Activated CD4-positive, alpha-beta T cell treated with anti-CD3 and anti-CD28 coated beads for 36 hours (primary cell): ENCODE measurements around the gene ZNHIT2. TPM values are rescaled to one million over a fixed set of nuclear protein-coding genes. Genes with fewer than 3 reads are reported as not detected.
"Not testable (repeated sequence)": the region's sequence is repeated elsewhere in the genome, so short reads cannot be mapped to it uniquely, and the experiment has no call there.

Experiments used
- ATAC-seq: fragments of 200-7000 bp; cut with Tn5 transposase; one replicate; pipeline ENCODE4 v1.10.0; 2021; ENCODE audit warnings: mild to moderate bottlenecking, moderate library complexity
- CTCF ChIA-PET: fragments of 350-600 bp; sonication (Branson Sonifier 250); formaldehyde crosslinking; loops from one replicate; lab custom pipeline; 2021; ENCODE audit warnings: antibody characterized with exemption; lab: Charles Lee
- POLR2A ChIA-PET: fragments of 350-600 bp; sonication (Branson Sonifier 250); formaldehyde crosslinking; loops from one replicate; lab custom pipeline; 2021; ENCODE audit warnings: antibody characterized with exemption, inconsistent platforms; lab: Charles Lee
- DNase-seq: peaks from one replicate; pipeline ENCODE4 v3.0.0-alpha.2; 2020
- H3K27ac Mint-ChIP-seq: one replicate; pipeline ENCODE4 v1.8.0; 2021; ENCODE audit warnings: mixed read lengths
- H3K27me3 Mint-ChIP-seq: one replicate; pipeline ENCODE4 v1.8.0; 2021; ENCODE audit warnings: mixed read lengths
- H3K36me3 Mint-ChIP-seq: one replicate; pipeline ENCODE4 v1.8.0; 2021; ENCODE audit warnings: low read depth, mixed read lengths
- H3K4me1 Mint-ChIP-seq: one replicate; pipeline ENCODE4 v1.8.0; 2021; ENCODE audit warnings: mixed read lengths
- H3K4me3 Mint-ChIP-seq: one replicate; pipeline ENCODE4 v1.8.0; 2021; ENCODE audit warnings: mild to moderate bottlenecking, moderate library complexity, mixed read lengths
- H3K9me3 Mint-ChIP-seq: one replicate; pipeline ENCODE4 v1.8.0; 2021; ENCODE audit warnings: low read depth, mixed read lengths
- intact Hi-C, 2 experiments: fragments of 100-400 bp; cut with DNase I in 1 of 2; cut with micrococcal nuclease in 1 of 2; formaldehyde crosslinking; loops; one replicate each; pipeline versions ENCODE4 v1.14.2 to v1.15.1; 2022 to 2024; cut with DNase I, micrococcal nuclease
- total RNA-seq, 2 experiments: library from RNA; stranded (reverse); gene quantifications; one replicate each; pipeline ENCODE4 v1.2.3, GENCODE V29; 2021

The ZNHIT2 gene
- total RNA-seq, 2 experiments from 2014 or later, result 7.1 to 9.7 TPM

- CTCF ChIA-PET, result no interaction called here
- Mint-ChIP-seq H3K27me3 (no peaks in the 10 kb centered on the region), H3K4me1 (peaks cover 53% of the 10 kb centered on the region), H3K4me3 (peak overlapping the region; percentile 100), H3K36me3 (peaks cover 61% of the 10 kb centered on the region), H3K27ac (peak overlapping the region; percentile 100), H3K9me3 (no peaks in the 10 kb centered on the region)
- POLR2A ChIA-PET, result no interaction called here
- DNase-seq (no peak), ATAC-seq (no peak)
- intact Hi-C loops, result loop anchor here (10.0 kb wide), 3 partner anchors 345 to 875 kb away; partner anchors contain the start of genes CCDC88B (in 1 of the 2), FKBP2 (in 1 of the 2), PPP1R14B (in 1 of the 2) and SF1 (in 1 of the 2)
Observed at GRCh38 chr11:65119670-65119995, 2.1 kb upstream of the ZNHIT2 start.

GRCh38 chr11:65118891-65119669, 1.6 kb upstream of the ZNHIT2 start:
- ChIA-PET POLR2A (interaction anchor here (1.6 to 2.0 kb wide), 2 partner anchors 16 to 20 kb away, joined by 4 to 9 read pairs; no protein-coding TSS in a partner anchor), CTCF (interaction anchor here (0.5 to 2.0 kb wide), 7 partner anchors 10 to 106 kb away, joined by 3 to 17 read pairs (median 3); no protein-coding TSS in a partner anchor)
- peak overlapping the region; percentile 79 for H3K27ac Mint-ChIP-seq
- H3K4me3 Mint-ChIP-seq, result peak overlapping the region; percentile 100
- not testable (repeated sequence) for H3K9me3 Mint-ChIP-seq, H3K27me3 Mint-ChIP-seq, DNase-seq, ATAC-seq
- peaks cover 55% of the 10 kb centered on the region for H3K36me3 Mint-ChIP-seq
- H3K4me1 Mint-ChIP-seq, result peaks cover 53% of the 10 kb centered on the region
- intact Hi-C loops, result loop anchor here (10.0 kb wide), 3 partner anchors 344 to 874 kb away; partner anchors contain the start of genes CCDC88B (in 1 of the 2), FKBP2 (in 1 of the 2), PPP1R14B (in 1 of the 2) and SF1 (in 1 of the 2)

GRCh38 chr11:65118097-65118837, 766 bp upstream of the ZNHIT2 start:
- H3K36me3 Mint-ChIP-seq, result peaks cover 55% of the 10 kb centered on the region

GRCh38 chr11:65116370-65117205, 913 bp downstream of the ZNHIT2 start:
- ChIA-PET CTCF (interaction anchor here (0.7 to 2.0 kb wide), 10 partner anchors 15 to 471 kb away, joined by 3 to 17 read pairs (median 4); partner anchors contain the start of genes ARL2 and SYVN1), POLR2A (interaction anchor here (1.0 to 1.3 kb wide), 2 partner anchors 20 to 31 kb away, joined by 4 read pairs; no protein-coding TSS in a partner anchor)
- H3K36me3 Mint-ChIP-seq, result peaks cover 49% of the 10 kb centered on the region
- peak overlapping the region; percentile 88 for H3K4me3 Mint-ChIP-seq
- H3K27ac Mint-ChIP-seq, result peak overlapping the region; percentile 95
- intact Hi-C loops, result loop anchor here (1.0 to 10.0 kb wide), 19 partner anchors 18 to 872 kb away; partner anchors contain the start of genes SAC3D1 (in 2 of the 2), SF1 (in 2 of the 2), ATG2A (in 1 of the 2) and CCDC88B (in 1 of the 2)
- peaks cover 62% of the 10 kb centered on the region for H3K4me1 Mint-ChIP-seq
- H3K9me3 Mint-ChIP-seq, result no peaks in the 10 kb centered on the region
- peak; percentile 85 for DNase-seq
- H3K27me3 Mint-ChIP-seq, result no peaks in the 10 kb centered on the region
- peak; percentile 25 for ATAC-seq

More at GRCh38 chr11:65118097-65118837, 766 bp upstream of the ZNHIT2 start:
- ChIA-PET CTCF (interaction anchor here (0.5 to 2.0 kb wide), 10 partner anchors 10 to 375 kb away, joined by 3 to 17 read pairs (median 4); partner anchors contain the start of gene ARL2), POLR2A (interaction anchor here (1.3 to 2.0 kb wide), 3 partner anchors 17 to 33 kb away, joined by 4 to 9 read pairs (median 4); no protein-coding TSS in a partner anchor)
- Mint-ChIP-seq H3K27ac (peak overlapping the region; percentile 79), H3K27me3 (no peaks in the 10 kb centered on the region), H3K9me3 (no peaks in the 10 kb centered on the region), H3K4me1 (peaks cover 59% of the 10 kb centered on the region), H3K4me3 (peak overlapping the region; percentile 88)
- intact Hi-C loops, result loop anchor here (10.0 kb wide), 3 partner anchors 343 to 873 kb away; partner anchors contain the start of genes CCDC88B (in 1 of the 2), FKBP2 (in 1 of the 2), PPP1R14B (in 1 of the 2) and SF1 (in 1 of the 2)
- ATAC-seq, result no peak
- no peak for DNase-seq

- POLR2A ChIA-PET, result interaction anchor here (0.6 kb wide), 1 partner anchor 401 kb away, joined by 4 read pairs; no protein-coding TSS in a partner anchor
- H3K27me3 Mint-ChIP-seq, result no peaks in the 10 kb centered on the region
Observed at GRCh38 chr11:65115361-65116082, 2.0 kb downstream of the ZNHIT2 start.

GRCh38 chr11:65114538-65115171, 2.8 kb downstream of the ZNHIT2 start:
- Mint-ChIP-seq H3K4me3 (no peak overlapping the region), H3K27me3 (no peaks in the 10 kb centered on the region), H3K4me1 (peaks cover 62% of the 10 kb centered on the region), H3K36me3 (peaks cover 29% of the 10 kb centered on the region), H3K27ac (no peak overlapping the region), H3K9me3 (no peaks in the 10 kb centered on the region)
- no peak for DNase-seq
- ChIA-PET CTCF (interaction anchor here (0.6 to 4.9 kb wide), 3 partner anchors 18 to 148 kb away, joined by 3 to 56 read pairs (median 3); partner anchors contain the start of gene VPS51), POLR2A (interaction anchor here (0.6 kb wide), 1 partner anchor 402 kb away, joined by 4 read pairs; no protein-coding TSS in a partner anchor)
- intact Hi-C loops, result loop anchor here (5.0 to 10.0 kb wide), 4 partner anchors 197 to 870 kb away; partner anchors contain the start of genes ATG2A (in 1 of the 2), CCDC88B (in 1 of the 2), FKBP2 (in 1 of the 2) and PPP1R14B (in 1 of the 2)
- no peak for ATAC-seq

More at GRCh38 chr11:65115361-65116082, 2.0 kb downstream of the ZNHIT2 start:
- intact Hi-C loops, result loop anchor here (2.0 to 10.0 kb wide), 6 partner anchors 75 to 871 kb away; partner anchors contain the start of genes CCDC88B (in 1 of the 2), FKBP2 (in 1 of the 2), PPP1R14B (in 1 of the 2) and SAC3D1 (in 1 of the 2)
- Mint-ChIP-seq H3K9me3 (no peaks in the 10 kb centered on the region), H3K27ac (peak overlapping the region; percentile 95), H3K4me3 (peak overlapping the region; percentile 88), H3K36me3 (peaks cover 38% of the 10 kb centered on the region), H3K4me1 (peaks cover 64% of the 10 kb centered on the region)
- DNase-seq, result peak; percentile 37
- CTCF ChIA-PET, result interaction anchor here (0.7 kb wide), 1 partner anchor 147 kb away, joined by 3 read pairs; no protein-coding TSS in a partner anchor
- ATAC-seq, result no peak

- H3K4me1 Mint-ChIP-seq, result peaks cover 59% of the 10 kb centered on the region
Observed at GRCh38 chr11:65113839-65114238, 3.7 kb downstream of the ZNHIT2 start.

GRCh38 chr11:65113361-65113756, 4.1 kb downstream of the ZNHIT2 start:
- peak overlapping the region; percentile 84 for H3K27ac Mint-ChIP-seq
- H3K4me1 Mint-ChIP-seq, result peaks cover 54% of the 10 kb centered on the region
- peak overlapping the region; percentile 83 for H3K4me3 Mint-ChIP-seq
- no peaks in the 10 kb centered on the region for H3K9me3 Mint-ChIP-seq
- ATAC-seq (no peak), DNase-seq (no peak)
- ChIA-PET CTCF (interaction anchor here (0.6 to 4.9 kb wide), 13 partner anchors 8 to 332 kb away, joined by 3 to 56 read pairs (median 3); partner anchors contain the start of genes FAU, MRPL49, POLA2 and VPS51), POLR2A (interaction anchor here (0.6 kb wide), 1 partner anchor 79 kb away, joined by 3 read pairs; no protein-coding TSS in a partner anchor)
- intact Hi-C loops, result loop anchor here (5.0 to 10.0 kb wide), 4 partner anchors 196 to 869 kb away; partner anchors contain the start of genes ATG2A (in 1 of the 2), CCDC88B (in 1 of the 2), FKBP2 (in 1 of the 2) and PPP1R14B (in 1 of the 2)
- peaks cover 18% of the 10 kb centered on the region for H3K36me3 Mint-ChIP-seq
- H3K27me3 Mint-ChIP-seq, result no peaks in the 10 kb centered on the region

More at GRCh38 chr11:65113839-65114238, 3.7 kb downstream of the ZNHIT2 start:
- Mint-ChIP-seq H3K4me3 (peak overlapping the region; percentile 83), H3K27ac (peak overlapping the region; percentile 84), H3K36me3 (peaks cover 23% of the 10 kb centered on the region), H3K9me3 (no peaks in the 10 kb centered on the region), H3K27me3 (no peaks in the 10 kb centered on the region)
- ATAC-seq (no peak), DNase-seq (no peak)
- CTCF ChIA-PET, result interaction anchor here (0.6 to 4.9 kb wide), 6 partner anchors 8 to 254 kb away, joined by 3 to 56 read pairs (median 4); partner anchors contain the start of genes FAU, MRPL49, POLA2 and VPS51
- intact Hi-C loops, result loop anchor here (5.0 to 10.0 kb wide), 4 partner anchors 197 to 869 kb away; partner anchors contain the start of genes ATG2A (in 1 of the 2), CCDC88B (in 1 of the 2), FKBP2 (in 1 of the 2) and PPP1R14B (in 1 of the 2)
- POLR2A ChIA-PET, result interaction anchor here (0.6 kb wide), 1 partner anchor 80 kb away, joined by 3 read pairs; no protein-coding TSS in a partner anchor
